GM21423 (cell line): Measurements from ENCODE around the gene RARB.

Experiments
- ATAC-seq: cut with Tn5 transposase; IDR thresholded peaks from one replicate; pipeline ENCODE4 v1.9.1; 2021; ENCODE audit warnings: mild to moderate bottlenecking, moderate library complexity; ENCODE audit not compliant: unreplicated experiment

RARB gene

GRCh38 chr3:25421747-25422146 is 6.3 kb upstream of the RARB start:
- no peak for ATAC-seq

- ATAC-seq: no peak
These were observed 4.1 kb upstream of the RARB start for GRCh38 chr3:25423780-25424588.

GRCh38 chr3:25424614-25425013 is 3.4 kb upstream of the RARB start:
- ATAC-seq: no peak

DNA sequence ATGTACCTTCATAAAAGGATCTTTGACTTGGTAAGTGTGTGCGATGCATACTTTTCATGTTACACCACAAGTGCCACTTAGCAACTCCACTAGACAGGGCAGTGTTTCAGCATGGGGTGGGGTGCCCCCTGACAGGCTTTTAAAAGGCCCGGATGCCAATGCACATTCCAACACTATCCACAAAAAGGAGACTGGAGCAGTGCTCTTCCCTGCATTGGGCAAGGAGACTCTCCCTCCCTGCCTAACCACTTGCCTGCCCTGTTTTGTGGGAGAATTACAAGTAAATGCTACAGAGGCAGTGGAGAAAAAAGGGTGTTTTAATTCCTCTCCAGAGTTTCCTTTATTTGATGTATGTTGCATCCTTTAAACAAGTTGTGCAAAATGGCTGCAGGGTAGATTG is 1.7 kb upstream of the RARB start:
- ATAC-seq: no peak

DNA sequence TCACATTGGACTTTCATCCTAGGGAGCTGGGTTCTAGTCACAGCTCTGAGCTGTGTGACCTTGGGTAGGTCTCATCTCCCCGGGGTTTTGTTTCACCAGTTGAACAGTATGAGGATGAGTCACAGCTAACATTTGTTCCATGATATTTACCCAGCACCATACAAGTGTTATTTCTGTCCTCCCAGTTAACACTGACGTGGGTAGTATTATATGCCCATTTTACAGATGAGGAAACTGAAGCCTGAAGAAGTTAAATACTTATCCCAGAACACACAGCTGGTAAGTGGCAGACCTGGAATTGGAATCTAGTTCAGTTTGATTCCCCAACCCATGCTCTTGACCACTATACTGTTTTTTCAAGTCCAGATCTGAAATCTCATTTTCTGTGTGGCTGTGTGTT is 908 bp upstream of the RARB start:
- no peak for ATAC-seq

DNA sequence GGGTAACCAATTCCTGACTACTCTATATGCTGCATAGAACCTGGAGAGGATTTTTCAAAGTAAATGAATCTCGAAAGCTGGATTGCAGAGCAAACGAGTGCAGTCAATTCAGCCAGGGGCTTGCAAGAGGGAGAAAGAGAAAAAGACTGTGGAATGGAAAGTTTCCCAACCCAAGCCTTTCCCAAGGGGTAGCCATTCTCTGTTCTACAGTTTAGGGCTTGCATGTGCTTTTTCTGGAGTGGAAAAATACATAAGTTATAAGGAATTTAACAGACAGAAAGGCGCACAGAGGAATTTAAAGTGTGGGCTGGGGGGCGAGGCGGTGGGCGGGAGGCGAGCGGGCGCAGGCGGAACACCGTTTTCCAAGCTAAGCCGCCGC is 511 bp upstream of the RARB start:
- no peak for ATAC-seq

- no peak for ATAC-seq
These were observed 799 bp downstream of the RARB start for GRCh38 chr3:25428789-25429335.

DNA sequence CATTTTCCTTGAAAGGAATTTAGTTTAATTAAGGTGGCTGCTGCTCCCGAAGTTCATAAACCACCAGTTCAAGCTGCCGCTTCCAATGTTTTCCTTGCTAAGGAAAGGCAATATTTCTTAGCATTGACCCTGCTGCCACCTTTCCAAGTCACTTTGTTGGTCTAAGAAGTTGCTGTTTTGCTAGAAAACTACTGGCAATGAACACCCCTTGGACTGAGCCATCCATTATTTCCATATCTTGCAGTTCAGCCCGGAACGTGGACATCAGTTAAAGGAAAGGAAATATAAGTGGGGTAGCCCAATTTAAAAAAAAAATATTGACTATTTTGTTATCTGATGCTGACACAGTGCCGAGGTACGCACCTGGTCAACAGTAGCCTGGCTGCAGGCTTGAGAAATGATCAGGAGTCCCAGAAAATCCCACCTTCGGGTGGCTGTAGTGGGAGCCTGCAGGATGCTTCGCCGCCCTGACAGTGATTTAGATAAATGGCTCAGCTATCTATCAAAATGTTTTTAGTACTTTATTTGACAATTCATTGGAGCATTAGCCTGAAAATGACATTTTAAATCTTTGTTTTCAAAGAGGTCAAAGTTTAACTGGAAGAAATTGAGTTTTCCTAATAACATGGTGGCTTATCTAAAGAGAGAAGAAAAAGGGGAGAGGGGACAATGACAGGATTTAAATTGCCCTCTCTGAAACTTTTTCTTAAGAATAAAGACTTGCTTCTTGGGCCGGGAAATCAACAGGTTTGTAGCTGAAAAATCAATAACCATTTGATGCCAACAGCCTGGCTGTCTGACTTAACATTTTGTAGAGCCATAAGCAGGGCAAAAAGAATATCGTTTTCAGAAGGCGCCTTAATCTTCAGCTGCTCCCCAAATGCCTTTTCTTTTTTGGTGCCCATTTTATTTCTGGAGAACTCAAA is 1.6 kb downstream of the RARB start:
- ATAC-seq: no peak

- no peak for ATAC-seq
These were observed 2.3 kb downstream of the RARB start for GRCh38 chr3:25430287-25430934.

DNA sequence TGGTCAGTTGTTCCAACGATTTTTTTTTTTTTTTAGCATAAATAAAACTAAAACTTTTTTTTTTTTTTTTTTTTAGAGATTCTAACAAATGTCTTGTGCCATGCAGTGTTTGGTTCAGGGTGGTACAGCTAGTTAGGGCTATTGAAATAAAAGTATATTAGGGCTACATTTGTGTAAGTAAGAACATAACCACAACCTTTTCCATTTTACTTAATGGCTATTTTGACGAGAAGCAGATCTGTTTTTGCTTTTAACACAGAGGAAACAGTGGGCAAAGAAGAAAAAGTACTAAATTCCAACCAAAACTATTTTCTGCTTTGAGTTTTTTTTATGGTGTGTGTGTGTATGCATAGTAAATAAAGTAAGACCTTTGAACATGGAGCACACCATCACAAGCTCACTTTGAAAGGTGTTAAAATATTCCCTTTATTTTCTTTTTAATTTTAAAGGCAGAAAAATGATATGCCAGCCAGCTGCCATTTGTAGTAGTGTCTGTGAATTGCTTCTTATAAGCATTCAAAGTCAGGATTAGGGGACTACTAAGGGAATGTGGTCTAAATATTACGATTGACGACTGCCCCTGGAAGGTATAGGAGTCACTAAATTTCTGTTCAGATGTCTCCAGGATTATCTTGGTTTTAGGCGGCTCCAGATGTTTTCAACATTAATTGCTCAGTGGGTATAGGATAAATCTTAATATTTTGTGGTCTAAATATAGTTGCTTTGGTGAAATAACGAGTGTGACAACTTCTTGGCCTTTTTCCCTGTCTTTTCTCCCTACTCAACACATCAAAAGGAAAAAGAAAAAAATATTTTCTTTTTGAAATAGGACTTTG is 3.1 kb downstream of the RARB start:
- no peak for ATAC-seq

- ATAC-seq: no peak
These were observed 4.2 kb downstream of the RARB start for GRCh38 chr3:25432176-25432720.

DNA sequence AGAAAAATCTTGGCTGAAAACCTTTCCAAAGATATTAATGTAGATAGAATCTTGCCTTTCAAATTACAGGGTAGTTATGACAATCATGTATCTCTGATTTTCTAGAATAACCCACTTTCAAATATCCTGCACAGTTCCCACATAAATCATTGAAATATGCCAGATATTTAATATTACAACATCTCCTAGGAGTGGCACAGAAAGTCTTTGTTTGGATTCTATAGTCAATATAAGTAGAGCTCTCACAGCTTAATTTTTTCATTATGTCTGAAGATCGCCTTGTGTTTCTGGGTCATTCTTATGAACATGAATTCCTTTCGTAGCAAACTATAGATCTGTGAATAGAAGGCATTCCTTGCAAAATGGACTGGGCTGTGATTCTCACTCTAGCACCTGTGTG is 5.0 kb downstream of the RARB start:
- no peak for ATAC-seq

GRCh38 chr3:25433868-25434267 is 5.8 kb downstream of the RARB start:
- no peak for ATAC-seq

- no peak for ATAC-seq
These were observed 9.9 kb downstream of the RARB start for GRCh38 chr3:25437953-25438352.

- ATAC-seq: no peak
These were observed 10.9 kb downstream of the RARB start for GRCh38 chr3:25438791-25439555.

DNA sequence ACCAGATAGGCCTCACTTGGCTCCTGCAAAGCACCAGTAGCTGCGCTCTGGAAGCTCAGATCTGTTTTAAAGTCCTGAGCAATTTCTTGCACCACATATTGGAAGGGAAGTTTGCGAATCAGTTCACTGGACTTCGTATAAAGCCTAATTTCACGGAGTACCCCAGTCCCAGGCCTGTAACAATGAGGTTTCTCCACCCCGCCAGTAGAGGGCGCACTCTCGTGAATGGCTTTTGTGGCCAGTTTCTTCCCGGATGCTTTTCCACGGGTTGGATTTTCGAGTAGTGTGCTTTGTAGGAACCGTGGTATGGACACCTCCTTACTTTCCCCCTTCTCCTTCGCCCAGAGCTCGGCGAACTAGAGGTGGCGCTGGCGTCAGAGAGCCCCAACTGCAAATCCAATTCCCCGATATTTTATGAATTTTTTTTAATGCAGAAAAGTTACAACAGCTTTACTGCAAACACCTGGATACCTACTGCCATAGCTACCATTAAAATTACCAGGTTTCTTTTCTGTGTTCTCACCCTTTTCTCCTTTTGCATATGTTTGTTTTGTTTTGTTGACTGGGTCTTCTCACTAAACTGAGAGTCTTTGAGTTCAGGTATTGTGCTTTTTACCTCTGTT is 13.3 kb downstream of the RARB start:
- no peak for ATAC-seq

DNA sequence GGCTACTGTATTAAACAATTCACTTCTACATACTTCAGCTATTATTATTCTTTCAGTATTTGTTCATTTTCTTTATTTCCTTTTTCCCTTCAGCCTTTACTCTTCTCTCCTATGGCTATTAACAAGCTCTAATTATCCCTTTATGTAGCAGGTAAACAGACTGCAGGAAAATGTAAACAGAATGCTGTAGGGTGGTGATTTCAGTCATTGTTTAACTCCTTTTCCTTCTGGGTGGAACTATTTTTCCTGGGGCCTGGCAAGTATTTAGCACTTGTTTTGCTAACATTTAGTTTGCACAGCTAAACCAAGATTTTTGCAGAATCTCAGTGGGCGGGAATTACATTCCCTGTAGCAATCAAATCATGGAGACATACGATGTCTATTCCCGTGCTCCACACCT is 14.4 kb downstream of the RARB start:
- ATAC-seq: no peak

GRCh38 chr3:25444273-25444672 is 16.2 kb downstream of the RARB start:
- no peak for ATAC-seq

GRCh38 chr3:25445731-25446130 is 17.7 kb downstream of the RARB start:
- no peak for ATAC-seq
